Stimulated activated CD8-positive, alpha-beta memory T cell treated with anti-CD3 and anti-CD28 coated beads, Interleukin-12 subunit alpha, Interleukin-12 subunit beta, amount 100 ng/mL, for 24 hours (primary cell): ENCODE data around the gene CXCL12.

Experiments
- DNase-seq: peaks from one replicate; pipeline ENCODE4 v3.0.0-alpha.2; 2020; ENCODE audit errors: extremely low read depth

CXCL12 gene

DNA sequence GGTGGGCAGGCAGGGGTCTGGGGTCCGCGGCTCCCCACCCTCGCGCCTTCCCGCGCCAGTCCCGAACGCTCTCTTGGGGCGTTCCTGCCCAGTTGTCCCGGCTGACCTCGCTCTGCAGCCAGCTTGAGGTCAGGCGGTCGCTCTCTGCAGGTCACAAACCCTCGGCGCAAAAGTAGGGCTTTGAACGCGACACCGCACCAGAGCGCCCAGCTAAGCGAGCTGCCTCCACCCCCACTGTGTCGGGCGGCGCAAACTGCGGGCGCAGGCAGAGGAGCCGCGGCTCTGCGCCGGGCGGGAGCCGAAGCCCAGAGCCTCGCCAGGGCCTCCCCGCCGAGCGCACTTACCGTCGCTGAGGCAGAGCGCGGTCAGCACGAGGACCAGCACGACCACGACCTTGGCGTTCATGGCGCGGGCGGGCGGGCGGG lies 284 bp downstream of the CXCL12 start:
- no peak for DNase-seq

DNA sequence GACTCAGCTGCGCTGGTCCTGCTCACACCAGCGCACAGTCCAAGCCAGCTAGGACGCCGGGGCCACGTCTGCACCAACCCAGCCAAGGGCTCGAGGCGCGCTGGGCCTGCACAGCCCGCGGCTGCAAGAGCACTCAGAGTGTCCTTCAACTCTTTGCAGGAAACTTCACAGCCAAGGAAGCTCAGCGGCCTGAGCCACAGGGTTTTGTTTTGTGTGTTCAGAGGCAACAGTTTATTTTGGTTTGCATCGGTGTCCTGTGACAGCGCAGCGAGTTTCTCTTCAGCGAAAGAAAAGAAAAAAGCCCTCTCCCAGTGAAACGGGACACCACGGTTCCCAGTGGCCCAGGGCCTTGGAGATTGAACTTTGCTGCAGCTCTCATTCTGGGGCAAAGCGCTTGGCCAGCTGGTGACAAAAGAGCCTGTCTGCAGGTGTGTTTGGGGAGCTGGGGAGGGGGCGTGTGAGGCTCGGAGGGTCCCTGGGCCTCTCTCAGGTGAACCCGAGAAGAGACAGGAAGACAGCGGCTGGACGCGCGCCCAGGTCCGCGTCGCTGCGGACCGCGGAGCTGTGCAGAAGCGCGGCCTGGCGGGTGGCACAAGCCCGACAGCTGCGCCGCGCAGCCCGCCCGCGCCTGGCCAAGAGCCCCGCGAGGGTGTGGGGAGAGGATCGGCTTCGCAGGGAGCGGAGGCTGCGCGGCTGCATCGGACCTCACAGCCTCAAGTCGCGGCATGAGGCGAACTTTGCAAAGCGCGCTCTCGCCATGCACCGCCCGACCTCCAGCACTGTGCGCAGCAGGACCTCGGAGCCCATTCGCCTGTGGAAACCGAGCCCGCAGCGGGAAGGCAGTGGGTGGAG lies 922 bp downstream of the CXCL12 start:
- no peak for DNase-seq

DNA sequence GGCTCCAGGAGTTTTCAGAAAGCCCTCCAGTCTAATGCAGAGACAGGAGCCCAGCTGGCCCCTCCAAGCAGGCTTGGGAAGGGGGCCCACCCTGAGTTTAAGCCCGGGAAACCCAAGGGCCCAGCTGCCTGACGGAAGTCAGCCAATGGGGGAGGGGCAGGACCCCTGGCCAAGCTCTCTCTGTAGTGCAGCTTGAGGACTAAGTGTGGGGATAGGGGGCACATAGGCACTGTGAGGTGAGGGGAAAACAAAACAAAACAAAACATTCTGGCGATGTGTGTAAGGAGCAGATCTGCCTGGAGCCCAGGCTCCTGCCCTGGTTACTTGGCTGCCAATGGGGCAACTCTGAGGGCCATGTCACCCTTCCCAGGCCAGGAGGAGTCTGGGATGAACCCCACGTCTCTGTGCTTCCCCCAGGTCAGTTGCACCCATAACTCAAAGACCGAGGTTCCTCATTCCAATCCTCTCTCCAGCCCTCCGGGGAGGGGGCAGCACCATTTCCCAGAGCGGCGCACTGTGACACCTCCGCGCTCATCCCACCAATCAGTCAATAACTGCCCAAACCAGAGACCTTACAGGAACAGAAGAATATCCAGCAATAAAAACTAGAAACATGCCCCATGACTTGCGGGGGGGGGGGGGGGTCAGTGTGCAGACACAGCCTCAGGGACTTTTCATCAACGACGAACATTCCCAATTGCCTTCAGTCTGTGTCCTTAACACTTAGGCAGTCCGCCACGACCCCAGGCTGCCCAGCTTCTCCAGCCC lies 1.7 kb downstream of the CXCL12 start:
- DNase-seq = no peak

DNA sequence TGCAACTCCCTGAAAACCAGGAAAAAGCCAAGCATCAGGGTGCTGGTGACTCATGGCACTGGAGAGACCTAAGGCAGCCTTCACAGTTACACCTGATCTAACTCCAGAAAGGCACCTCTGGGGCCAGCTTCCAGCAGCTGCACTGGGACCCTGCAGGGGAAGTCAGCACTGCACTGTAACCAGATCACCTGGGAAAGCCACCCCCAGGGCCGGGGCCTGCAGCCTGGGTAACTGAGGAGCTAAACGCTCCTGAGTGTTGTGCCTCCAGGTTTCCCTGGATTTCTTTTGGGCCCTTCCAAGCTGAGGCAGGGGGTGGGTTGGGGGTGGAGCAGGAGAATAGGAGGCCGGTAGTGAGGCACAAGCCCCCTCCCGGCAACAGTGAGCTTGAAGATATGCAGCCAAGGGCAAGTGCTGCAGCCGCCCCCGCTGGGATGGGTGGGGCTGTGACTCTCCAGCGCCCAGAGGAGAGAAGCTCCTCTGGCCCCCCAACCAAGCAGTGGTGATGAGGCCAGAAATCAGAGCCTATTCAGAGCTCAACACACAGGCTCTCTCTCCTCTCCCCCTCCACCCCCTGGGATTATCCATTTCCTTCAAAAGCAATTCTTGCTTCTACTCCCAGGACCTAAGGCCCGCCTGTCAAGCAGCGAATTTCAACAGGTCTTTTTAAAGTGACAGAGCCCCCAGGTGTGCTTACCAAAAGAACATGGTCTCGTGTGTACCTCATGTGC lies 2.6 kb downstream of the CXCL12 start:
- no peak for DNase-seq

DNA sequence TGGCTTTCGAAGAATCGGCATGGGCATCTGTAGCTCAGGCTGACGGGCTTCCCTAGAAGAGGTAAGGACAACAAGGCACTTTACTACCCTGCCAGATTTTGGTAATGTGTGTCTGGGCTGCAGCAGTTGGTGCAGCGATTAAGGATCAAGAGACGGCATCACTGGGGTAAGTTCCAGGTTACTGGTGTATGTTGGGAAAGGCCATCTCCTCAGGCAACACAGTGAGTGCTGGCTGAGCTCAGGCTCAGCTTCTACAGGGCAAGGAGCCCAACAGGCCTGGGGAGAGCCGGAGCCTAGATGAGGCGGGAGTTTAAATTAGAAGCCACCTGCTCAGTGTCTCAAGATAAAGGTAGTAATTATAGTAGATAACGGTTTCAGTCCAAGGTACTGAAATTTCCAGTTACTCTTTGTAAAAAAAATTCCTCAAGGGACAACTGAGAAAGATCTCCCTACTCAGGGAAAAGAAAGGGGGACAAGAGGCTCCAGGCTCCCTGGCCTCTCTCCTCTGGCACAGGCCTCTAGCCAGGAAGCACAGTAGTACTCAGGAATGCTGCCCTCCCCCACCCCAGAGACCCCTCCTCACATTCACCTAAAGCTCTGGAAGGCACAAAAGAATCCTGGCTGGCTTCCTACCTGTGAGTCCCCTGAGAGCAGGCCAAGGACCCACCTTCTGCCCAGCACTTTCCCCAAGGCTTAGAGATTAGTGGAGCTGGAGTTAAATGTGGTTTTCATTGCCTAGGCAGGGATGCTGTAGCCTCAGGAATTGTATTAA lies 3.9 kb downstream of the CXCL12 start:
- DNase-seq = no peak

DNA sequence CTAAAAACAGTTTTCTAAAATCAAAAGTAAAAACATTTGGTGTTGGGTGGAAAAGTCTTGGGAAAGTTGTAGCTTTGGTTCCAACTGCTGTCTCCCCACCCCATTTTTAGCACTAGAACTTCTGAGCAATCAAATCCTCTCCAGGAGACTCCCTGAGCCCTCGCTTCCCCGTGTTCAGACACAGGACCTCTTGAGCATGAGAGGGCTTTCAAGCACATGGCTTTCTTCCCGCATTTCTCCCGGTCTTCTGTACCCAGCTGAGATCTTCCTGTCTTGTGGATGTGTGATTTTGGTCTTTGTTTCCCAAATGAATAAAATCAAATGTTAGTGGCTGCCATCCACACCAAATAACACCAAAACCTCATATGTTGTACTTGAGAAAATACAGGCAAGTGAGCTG lies 5.0 kb downstream of the CXCL12 start:
- DNase-seq = no peak

DNA sequence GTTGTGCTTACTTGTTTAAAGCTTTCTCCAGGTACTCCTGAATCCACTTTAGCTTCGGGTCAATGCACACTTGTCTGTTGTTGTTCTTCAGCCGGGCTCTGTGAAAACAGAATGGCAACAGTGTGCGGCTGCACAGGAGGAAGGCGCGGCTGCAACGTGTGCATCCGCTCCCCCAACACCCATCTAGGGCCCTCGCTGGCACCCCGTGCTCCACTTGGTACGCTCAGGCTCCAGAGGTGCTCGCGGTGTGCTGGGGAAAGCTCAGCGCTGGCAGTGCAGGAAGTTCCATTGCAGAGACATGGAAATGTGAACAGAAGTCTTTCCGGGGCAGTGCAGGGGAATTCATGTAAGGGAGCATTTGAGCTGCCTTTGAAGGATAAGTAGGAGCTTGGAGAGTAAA lies 6.3 kb downstream of the CXCL12 start:
- DNase-seq = no peak

DNA sequence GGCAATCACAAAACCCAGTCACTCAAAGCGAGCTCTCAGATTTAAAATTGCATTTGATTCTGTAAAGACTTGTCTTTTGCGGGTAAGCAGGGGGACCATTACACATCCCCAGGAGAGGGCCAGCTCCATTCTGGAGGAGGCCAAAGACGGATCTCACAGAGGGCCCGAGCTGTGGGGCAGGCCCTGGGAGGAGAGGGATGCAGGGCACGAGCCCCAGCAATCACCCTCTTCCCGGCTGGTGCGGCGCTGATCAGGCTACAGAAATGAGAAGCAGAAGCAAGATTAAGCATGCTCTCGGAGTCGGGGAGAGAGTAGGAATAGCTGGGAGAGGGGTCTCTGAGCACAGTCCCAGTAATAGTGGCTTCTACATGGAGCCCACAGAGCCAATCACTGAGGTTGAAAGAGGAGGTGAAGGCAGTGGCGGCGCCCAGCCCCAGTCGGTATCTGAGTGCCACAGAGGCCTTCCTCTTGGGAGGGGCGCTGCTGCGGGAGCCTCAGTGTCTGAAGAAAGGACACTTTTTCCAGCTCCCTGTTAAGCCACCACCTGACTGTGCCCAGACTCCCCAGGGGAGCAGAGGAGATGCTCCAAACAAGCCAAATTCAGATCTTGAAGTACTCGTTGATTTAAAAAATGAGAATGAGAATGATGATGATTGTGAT lies 7.1 kb downstream of the CXCL12 start:
- DNase-seq = no peak

DNA sequence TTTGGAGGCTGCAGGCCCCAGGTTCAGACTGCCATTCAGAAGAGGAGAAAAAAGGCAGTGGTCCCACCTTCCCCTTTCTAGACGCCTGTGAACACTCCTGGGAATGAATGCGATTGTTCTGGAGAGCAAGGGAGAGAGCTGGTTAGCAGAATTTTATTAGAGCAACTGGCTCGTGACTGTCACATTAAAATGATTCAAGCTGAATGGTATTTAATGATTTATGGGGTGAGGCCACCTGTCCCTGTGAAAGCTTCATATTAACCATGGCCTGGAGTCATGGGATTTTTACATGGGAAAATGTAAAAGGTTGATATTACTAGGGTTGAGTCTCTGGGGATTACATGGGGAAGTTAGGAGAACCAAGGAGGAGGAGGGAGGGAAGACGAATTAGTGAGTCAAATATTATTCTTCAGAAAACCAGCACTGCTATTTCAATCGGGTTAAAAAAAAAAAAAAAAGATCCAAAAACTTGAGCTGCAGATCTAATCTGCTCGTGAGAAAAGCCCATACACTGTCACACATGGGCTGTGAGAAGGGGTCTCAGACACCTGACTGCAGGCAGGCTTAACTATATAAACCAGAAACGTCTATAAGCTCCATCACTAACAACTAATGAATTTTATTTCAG lies 8.3 kb downstream of the CXCL12 start:
- DNase-seq = no peak

DNA sequence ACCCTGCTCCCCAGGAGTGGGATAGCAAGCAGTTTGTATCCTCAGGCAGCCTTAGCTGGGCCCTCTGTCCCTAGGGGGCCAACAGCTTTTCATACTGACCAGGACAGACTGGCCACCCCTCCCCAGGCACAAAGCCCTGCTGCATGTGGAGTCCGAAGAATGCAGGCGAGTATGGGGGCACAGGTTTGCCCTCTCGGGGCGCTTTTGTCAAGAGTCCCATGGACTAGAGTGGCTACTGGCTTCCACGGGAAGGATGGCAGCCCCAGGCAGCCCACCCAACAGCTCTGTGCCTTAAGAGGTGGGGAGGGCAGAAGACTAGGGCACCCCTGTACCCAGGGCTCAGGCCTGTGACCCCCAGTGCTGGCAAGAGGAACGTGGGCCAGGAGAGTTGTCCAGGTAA lies 10.7 kb downstream of the CXCL12 start:
- DNase-seq = no peak

DNA sequence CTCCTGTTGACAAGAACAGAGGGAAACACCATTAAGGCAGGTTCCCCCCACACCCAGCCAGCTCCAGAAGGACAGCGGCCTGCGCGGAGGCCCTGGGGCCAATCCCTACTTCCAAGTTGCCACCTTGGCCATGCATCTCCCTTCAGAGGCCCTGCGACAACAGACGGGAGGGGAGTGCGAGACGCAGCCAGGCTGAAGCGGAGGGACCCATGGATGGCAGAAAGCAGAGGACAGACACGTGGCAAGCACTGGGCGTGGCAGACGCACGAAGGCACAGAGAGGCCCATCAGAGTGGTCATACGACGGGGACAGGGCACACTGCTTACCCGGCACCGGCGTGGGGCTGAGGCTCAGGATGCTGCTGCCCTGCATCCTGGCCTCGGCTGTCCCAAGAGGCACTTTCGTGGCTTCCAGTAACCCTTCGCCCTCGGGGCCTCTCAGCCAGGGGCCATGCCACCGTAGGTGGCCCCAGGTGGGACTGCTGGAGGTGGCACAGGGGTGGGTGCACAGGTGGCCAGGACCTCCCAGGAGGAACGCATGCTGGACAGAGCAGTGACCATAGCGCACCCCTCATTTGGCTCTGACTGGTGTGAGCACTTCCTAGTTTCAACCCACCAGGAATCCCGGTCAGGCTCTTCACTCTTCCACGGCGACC lies 11.4 kb downstream of the CXCL12 start:
- no peak for DNase-seq

DNA sequence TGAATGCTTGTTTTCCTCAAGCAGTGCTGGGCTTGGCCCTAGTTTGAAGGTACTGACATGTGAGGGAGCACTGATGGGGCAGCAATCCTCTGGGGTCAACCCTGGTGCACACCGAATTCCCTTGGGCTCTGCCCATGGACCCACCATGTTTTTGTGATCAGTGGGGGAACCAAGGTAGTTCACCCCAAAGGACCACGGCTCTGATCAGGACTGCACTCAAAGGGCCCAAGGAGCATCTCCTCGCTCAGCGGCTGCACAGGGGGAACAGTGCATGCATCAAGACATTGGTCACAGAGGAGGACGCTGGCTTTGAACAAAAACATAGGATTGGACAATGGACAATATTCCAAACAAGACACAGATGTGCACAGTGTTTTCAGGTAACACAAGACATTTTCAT lies 12.7 kb downstream of the CXCL12 start:
- DNase-seq = no peak

DNA sequence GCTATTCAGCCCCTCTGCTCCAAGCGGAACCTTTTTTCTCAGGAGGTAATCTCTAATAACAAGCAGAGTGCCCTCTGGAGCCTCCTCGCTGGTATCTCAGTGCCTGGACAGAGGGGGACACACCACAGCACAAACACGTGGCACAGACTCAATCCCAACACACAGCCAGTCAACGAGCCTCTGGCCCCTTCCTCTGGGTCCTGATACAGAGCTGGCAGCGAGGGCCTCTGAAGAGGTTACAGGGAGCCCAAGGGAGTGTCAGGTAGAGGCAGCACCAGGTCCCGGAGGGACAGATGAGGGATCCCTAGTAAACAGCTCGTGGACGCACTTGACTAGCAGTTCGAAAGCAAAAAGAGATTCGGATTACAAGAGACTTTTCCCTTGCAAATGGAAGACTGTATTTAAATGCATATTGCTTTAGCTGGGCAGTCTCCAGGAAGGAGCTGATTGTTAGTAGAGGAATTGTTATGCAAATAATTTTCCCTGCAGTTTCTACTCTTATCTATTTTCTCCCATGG lies 14.1 kb downstream of the CXCL12 start:
- DNase-seq = no peak

DNA sequence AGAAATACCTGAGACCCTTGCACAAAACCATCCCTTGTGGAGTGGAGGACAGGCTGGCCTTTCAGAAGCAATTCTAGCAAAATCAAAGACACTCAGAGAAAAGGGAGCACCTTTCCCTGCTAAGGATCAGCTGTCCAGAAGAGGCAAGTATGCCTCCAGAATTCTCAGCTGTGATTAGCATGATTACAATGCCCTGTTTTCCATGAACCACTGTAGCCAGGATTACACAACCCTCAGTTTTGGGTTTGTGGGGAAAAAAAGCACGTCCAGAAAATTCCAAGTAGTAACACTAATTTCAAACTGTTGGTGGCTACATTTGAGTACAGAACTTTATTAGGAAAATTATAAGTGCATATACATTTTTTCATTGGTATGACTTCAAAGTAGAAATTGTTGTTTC lies 15.0 kb downstream of the CXCL12 start:
- no peak for DNase-seq

DNA sequence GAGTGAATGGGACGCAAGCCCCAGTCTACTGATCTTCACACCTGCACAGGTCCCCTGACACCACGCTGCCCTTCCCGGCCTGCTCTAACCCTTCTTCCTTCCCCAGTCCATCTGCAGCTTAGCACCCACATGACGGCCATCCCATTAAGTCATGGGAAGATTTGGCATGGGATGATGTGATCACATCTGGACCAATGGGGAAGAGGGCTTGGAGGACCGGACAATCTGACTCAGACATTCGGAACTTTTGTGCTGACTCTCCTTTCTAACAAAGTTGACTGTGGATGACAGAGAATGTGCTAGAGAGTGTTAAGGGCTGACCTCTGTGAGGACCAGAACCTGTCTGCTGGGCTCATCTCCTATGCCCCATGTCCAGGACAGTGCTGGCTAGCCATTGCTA lies 15.6 kb downstream of the CXCL12 start:
- no peak for DNase-seq

DNA sequence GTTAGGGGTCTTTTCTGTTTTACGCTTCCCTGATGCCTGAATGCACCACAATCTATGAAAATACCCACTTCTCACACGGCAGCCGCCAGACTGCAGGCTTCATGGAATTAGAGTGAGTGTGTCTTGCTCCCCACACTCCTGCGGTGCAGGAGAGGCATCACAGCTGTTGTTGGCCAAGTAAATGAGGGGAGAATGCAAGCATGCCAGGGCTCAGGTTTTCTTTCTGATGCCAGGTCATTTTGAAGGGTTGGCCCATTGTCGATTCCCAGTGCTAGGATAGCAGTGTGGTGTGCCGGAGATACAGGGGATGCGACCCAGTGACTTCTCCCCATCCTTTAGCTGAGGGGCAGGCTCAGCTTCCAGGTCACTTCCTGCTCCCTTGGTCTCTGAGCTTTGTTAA lies 16.3 kb downstream of the CXCL12 start:
- no peak for DNase-seq

DNA sequence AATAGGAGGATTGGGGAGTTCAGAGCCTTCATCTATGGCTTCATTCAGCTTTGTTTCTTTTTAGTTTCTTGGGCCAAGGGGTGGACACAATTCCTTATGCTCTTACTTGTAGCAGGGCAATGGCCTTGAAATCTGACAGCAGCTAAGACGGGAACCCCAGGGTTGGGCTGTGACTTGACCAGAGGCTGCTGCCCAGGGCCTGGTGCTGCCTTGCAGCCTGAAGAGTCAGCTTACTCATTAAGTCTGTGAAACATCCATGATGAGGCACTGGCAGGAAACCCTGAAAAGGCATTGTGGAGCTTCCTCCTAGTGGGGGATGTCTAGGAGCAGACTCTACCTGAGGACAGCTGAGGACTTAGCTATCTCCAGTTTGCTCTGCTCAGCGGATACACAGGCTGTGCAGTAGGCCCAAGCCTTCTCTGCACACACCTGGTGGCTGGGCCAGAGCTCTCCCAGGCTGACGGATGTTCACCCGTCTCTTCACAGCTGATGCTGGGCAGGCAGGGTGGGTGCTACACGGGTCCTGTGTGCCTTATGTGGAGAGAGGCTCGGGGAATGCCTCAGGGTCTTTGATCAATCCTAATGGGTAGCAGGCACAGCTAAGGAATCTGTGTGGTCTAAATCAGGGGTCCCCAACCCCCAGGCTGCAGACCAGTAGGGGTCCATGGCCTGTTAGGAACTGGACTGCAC lies 17.8 kb downstream of the CXCL12 start:
- DNase-seq = no peak

DNA sequence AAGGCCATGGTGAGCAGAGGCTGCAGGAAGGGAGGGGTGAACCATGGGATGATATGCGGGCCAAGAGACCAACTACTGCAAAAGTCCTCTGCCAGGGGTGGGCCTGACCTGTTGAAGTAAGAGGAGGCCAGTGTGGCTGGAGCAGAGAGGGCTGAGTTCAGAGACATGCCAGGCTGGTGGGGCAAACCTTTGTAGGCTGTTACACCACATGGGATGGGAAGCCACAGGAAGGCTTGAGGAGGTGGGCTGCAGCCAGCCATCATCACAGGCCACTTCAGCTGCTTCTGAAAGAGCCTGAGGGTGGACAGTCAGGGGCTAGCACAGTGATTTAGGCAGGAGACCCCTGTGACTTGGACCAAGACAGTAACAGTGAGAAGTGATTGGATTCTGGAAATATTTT lies 20.3 kb downstream of the CXCL12 start:
- no peak for DNase-seq

DNA sequence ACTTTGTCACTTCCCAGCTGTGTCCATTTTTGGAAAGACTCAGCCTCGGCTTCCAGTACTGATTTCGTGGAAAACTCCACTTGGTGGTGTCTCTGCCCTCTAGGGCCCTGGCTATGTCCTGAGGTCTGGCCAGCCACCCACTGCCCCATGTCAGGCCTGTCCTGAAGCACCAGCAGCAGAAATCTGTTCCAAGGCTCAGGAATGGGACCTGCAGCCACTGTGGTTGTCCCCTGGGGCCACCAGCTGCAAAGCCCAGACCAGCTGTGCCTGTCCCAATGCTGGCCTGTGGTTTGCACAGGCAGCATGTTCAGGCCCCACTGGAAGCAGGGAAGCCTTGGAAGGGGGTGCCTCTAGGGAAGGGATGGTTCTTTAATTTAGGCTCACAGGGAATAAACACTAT lies 21.2 kb downstream of the CXCL12 start:
- DNase-seq = no peak
